HL-60 (cell line): ENCODE results near the gene SPATA9.

ENCODE experiments used
- DNase-seq, 2 experiments: peaks; one replicate each; pipeline ENCODE4 v3.0.0-alpha.2; 2010 to 2020; ENCODE audit warnings: low read depth in 1 of 2, low spot score in 1 of 2
- H3K27ac ChIP-seq: fragments of 250-450 bp; sonication (Bioruptor Pico); replicated peaks from 2 replicates; pipeline ENCODE4 v1.5.1; 2020; ENCODE audit warnings: mild to moderate bottlenecking, moderate library complexity
- H3K27me3 ChIP-seq: fragments of 250-450 bp; sonication (Bioruptor Pico); 2 replicates; pipeline ENCODE4 v1.5.1; 2021; ENCODE audit warnings: mild to moderate bottlenecking, moderate library complexity; ENCODE audit not compliant: insufficient read depth, poor library complexity, severe bottlenecking
- H3K4me3 ChIP-seq: replicated peaks from 2 replicates; pipeline ENCODE4 v1.5.1; 2011; ENCODE audit warnings: mild to moderate bottlenecking, control low read depth, low read length; ENCODE audit not compliant: insufficient read depth
- GABPA ChIP-seq: IDR thresholded peaks from 2 replicates; pipeline ENCODE4 v1.6.1; 2012; ENCODE audit warnings: low read depth
- POLR2AphosphoS5 ChIP-seq: IDR thresholded peaks from 2 replicates; pipeline ENCODE4 v1.6.1; 2012; ENCODE audit warnings: low read depth
- SPI1 ChIP-seq: IDR thresholded peaks from 2 replicates; pipeline ENCODE4 v1.6.1; 2012; ENCODE audit warnings: low read depth, mild to moderate bottlenecking, borderline replicate concordance
- TF ChIP-seq, protein P1 (sequence below): IDR thresholded peaks from 2 replicates; pipeline ENCODE4 v1.6.1; 2012; ENCODE audit warnings: low read depth; ENCODE audit not compliant: insufficient replicate concordance
- TF ChIP-seq, protein P2 (sequence below): IDR thresholded peaks from one replicate; pipeline ENCODE4 v1.5.1; 2011; ENCODE audit warnings: low read length, control low read depth, inconsistent platforms; ENCODE audit not compliant: insufficient read depth

The SPATA9 gene

GRCh38 chr5:95619514-95620029 is 63.2 kb downstream of the SPATA9 start:
- H3K4me3 ChIP-seq, result no peak overlapping the region; the same call in 1 of the 2 replicates
- no peak for DNase-seq
- no peaks in the 10 kb centered on the region for H3K27me3 ChIP-seq
- TF ChIP-seq, protein P1, sequence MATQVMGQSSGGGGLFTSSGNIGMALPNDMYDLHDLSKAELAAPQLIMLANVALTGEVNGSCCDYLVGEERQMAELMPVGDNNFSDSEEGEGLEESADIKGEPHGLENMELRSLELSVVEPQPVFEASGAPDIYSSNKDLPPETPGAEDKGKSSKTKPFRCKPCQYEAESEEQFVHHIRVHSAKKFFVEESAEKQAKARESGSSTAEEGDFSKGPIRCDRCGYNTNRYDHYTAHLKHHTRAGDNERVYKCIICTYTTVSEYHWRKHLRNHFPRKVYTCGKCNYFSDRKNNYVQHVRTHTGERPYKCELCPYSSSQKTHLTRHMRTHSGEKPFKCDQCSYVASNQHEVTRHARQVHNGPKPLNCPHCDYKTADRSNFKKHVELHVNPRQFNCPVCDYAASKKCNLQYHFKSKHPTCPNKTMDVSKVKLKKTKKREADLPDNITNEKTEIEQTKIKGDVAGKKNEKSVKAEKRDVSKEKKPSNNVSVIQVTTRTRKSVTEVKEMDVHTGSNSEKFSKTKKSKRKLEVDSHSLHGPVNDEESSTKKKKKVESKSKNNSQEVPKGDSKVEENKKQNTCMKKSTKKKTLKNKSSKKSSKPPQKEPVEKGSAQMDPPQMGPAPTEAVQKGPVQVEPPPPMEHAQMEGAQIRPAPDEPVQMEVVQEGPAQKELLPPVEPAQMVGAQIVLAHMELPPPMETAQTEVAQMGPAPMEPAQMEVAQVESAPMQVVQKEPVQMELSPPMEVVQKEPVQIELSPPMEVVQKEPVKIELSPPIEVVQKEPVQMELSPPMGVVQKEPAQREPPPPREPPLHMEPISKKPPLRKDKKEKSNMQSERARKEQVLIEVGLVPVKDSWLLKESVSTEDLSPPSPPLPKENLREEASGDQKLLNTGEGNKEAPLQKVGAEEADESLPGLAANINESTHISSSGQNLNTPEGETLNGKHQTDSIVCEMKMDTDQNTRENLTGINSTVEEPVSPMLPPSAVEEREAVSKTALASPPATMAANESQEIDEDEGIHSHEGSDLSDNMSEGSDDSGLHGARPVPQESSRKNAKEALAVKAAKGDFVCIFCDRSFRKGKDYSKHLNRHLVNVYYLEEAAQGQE, result no peak
- peak; percentile 7; the same call in 1 of the 2 replicates for TF ChIP-seq SPI1
- no peak overlapping the region for H3K27ac ChIP-seq

DNA sequence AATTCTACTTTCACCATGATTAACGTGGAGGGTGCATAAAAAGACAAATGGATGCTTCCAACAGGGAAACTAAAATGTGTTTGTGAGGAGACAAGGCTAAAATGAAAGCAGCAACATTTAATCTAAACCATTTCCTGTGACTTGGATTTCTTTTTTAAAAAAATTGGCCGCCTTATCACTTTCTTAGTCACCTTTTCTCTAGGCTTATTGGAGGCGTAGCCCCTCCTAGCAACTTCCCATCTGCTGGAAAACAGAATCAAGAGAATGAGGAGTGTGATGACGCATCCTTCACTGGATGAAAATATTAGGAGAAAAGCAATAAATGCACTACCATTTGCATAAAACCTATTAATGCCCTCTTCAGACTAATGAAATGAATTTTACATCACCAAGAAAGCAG is 63.7 kb downstream of the SPATA9 start:
- TF ChIP-seq POLR2AphosphoS5 (no peak), SPI1 (no peak), GABPA (no peak)
- TF ChIP-seq, protein P1, result no peak
- TF ChIP-seq, protein P2, sequence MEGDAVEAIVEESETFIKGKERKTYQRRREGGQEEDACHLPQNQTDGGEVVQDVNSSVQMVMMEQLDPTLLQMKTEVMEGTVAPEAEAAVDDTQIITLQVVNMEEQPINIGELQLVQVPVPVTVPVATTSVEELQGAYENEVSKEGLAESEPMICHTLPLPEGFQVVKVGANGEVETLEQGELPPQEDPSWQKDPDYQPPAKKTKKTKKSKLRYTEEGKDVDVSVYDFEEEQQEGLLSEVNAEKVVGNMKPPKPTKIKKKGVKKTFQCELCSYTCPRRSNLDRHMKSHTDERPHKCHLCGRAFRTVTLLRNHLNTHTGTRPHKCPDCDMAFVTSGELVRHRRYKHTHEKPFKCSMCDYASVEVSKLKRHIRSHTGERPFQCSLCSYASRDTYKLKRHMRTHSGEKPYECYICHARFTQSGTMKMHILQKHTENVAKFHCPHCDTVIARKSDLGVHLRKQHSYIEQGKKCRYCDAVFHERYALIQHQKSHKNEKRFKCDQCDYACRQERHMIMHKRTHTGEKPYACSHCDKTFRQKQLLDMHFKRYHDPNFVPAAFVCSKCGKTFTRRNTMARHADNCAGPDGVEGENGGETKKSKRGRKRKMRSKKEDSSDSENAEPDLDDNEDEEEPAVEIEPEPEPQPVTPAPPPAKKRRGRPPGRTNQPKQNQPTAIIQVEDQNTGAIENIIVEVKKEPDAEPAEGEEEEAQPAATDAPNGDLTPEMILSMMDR, result no peak
- H3K4me3 ChIP-seq, result no peak overlapping the region
- H3K27ac ChIP-seq, result no peak overlapping the region
- no peak for DNase-seq
- no peaks in the 10 kb centered on the region for H3K27me3 ChIP-seq

- no peak for DNase-seq
Measured at GRCh38 chr5:95617057-95617456, 65.7 kb downstream of the SPATA9 start.

More at GRCh38 chr5:95617057-95617456, 65.7 kb downstream of the SPATA9 start:
- Histone ChIP-seq H3K27ac (no peak overlapping the region), H3K27me3 (no peaks in the 10 kb centered on the region), H3K4me3 (no peak overlapping the region)
- TF ChIP-seq, protein P1, result no peak
- no peak for TF ChIP-seq SPI1
- no peak for TF ChIP-seq POLR2AphosphoS5
- TF ChIP-seq GABPA, result no peak
- TF ChIP-seq, protein P2, result no peak
